Aorta (tissue), 5 donors: Measurements from ENCODE around the gene RGCC. TPM values are rescaled to one million over a fixed set of nuclear protein-coding genes. Genes with fewer than 3 reads are reported as not detected.

Source experiments
- ATAC-seq: fragments of 200-7000 bp; cut with Tn5 transposase; one replicate; pipeline ENCODE4 v1.9.1; 2022; ENCODE audit warnings: moderate library complexity; ENCODE audit not compliant: low FRiP score
- DNase-seq, 2 donors: peaks; one replicate each; pipeline ENCODE4 v3.0.0-alpha.2; 2020
- H3K27ac ChIP-seq, 2 donors: one replicate each; pipeline ENCODE4 v1.5.1; 2013; ENCODE audit warnings: low read length in 2 of 2, mild to moderate bottlenecking in 2 of 2, moderate library complexity in 2 of 2, control low read depth in 1 of 2, inconsistent platforms in 1 of 2, low read depth in 1 of 2
- H3K27me3 ChIP-seq, 2 donors: one replicate each; pipeline ENCODE4 v1.6.1; 2013; ENCODE audit warnings: control low read depth in 1 of 2, low read length in 1 of 2, mild to moderate bottlenecking in 1 of 2, moderate library complexity in 1 of 2; ENCODE audit not compliant: insufficient read depth in 2 of 2, control insufficient read depth in 1 of 2
- H3K36me3 ChIP-seq, 2 donors: one replicate each; pipeline ENCODE4 v1.6.1; 2013; ENCODE audit warnings: control low read depth in 1 of 2, low read length in 1 of 2, mild to moderate bottlenecking in 1 of 2; ENCODE audit not compliant: insufficient read depth in 2 of 2, control insufficient read depth in 1 of 2
- H3K4me1 ChIP-seq, 2 donors: one replicate each; pipeline ENCODE4 v1.6.1; 2013; ENCODE audit warnings: low read length in 2 of 2, control low read depth in 1 of 2, mild to moderate bottlenecking in 1 of 2, moderate library complexity in 1 of 2; ENCODE audit not compliant: insufficient read depth in 2 of 2, control insufficient read depth in 1 of 2
- H3K4me3 ChIP-seq, 2 donors: one replicate each; pipeline ENCODE4 v1.5.1; 2013; ENCODE audit warnings: low read length in 2 of 2, control low read depth in 1 of 2, mild to moderate bottlenecking in 1 of 2
- H3K9me3 ChIP-seq: one replicate; pipeline ENCODE4 v1.6.1; 2013; ENCODE audit warnings: mild to moderate bottlenecking, low read length; ENCODE audit not compliant: control insufficient read depth
- WGBS, 2 donors: extraction: QIAGEN DNeasy Blood & Tissue Kit; methylation state at CpG; one replicate each; pipeline ENCODE4 v1.1.7; 2013; 5-methylcytosine and 5-hydroxymethylcytosine counted together
- intact Hi-C, 2 donors: fragments of 100-400 bp; cut with DNase I; formaldehyde crosslinking; loops; one replicate each; pipeline versions ENCODE4 v1.14.2 to v1.15.0; 2022
- polyA plus RNA-seq, 2 donors: library from polyadenylated mRNA; stranded (reverse); fragments of 200-250 nt; gene quantifications; one replicate each; pipeline ENCODE4 v1.2.3, GENCODE V29; 2013
- total RNA-seq, 2 donors: library from RNA; stranded (reverse); fragmentation: NEBNext Ultra II Directional; extraction: Animal tissue kit (Norgen Biotek cat#: 25700); gene quantifications; one replicate each; pipeline ENCODE4 v1.2.1, GENCODE V29; 2021
- donor health status: healthy with polysubstance abuse.
- donor health status: Bipolar disorder and iron deficiency.
- donor health status: DM: no; HTN: no; CAD: no.
- donor health status: DM: no; HTN: no; CAD: no.
- donor health status: DM: yes; HTN: yes; CAD: no.

Gene RGCC
- total and polyA plus RNA-seq, 4 donors = 10.3 to 66.2 (median 22.7) TPM

DNA sequence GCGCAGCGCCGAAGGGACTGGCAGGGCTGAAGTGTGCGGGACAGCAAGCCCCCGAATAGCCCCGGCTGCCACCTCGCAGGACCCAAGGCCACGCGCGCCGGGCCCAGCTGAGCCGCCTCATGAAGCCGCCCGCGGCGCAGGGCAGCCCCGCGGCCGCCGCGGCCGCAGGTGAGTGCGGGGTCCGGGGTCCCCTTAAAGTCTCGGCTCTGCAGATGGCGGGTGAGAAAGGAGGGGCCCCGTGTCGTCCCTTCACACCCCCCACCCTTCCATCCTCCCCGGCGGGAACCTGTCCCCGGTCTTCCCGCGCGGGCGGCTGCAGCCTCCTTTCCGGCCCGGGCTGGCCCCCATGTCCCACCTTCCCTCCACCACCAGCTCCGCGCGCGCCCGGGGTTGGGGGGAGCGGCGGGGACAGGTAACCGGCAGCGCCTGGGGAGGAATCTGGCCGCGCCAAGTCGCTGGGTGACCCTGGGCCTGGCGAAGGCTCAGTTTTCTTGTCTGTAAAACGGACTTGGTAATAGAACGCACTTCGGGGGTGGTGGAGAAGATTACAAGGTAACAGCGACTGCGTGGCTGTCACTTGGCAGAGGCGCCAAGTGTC lies 338 bp downstream of the RGCC start:
- peak in 1 of 2 donors; percentile 50 for DNase-seq
- H3K4me1 ChIP-seq = peaks cover 0 to 2% of the 10 kb centered on the region in 2 donors
- peak overlapping the region; percentile 32 to 74 for H3K4me3 ChIP-seq
- ATAC-seq = peak; percentile 22
- no peaks in the 10 kb centered on the region for H3K9me3 ChIP-seq
- no peaks in the 10 kb centered on the region for H3K36me3 ChIP-seq
- 1% methylated on average over 37 to 56 of the region's 56 CpGs for WGBS, 2 donors
- intact Hi-C loops = loop anchor here in 1 of 2 donors (5.0 kb wide), 1 partner anchor 195 kb away; no protein-coding TSS in a partner anchor
- H3K27ac ChIP-seq = no peak overlapping the region
- no peaks in the 10 kb centered on the region for H3K27me3 ChIP-seq

DNA sequence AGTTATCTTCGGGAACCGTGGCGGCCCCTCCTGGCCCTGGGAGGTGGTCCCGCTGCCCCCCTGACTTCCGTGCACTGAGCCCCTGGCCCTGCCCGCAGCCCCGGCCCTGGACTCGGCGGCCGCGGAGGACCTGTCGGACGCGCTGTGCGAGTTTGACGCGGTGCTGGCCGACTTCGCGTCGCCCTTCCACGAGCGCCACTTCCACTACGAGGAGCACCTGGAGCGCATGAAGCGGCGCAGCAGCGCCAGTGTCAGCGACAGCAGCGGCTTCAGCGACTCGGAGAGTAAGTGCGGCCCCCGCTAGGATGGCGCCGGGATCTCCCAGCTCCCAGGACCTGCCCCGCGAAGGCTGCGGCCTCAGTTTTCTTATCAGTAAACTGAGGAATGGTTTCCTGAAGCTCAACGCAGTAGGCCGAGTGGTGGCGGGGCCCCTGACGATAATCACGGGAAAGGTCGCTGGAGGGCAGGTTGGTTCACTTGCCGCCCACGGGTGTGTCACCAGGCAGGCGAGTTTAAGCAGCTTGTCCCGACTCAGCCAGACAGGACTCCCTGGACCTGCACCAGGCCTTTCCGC lies 924 bp downstream of the RGCC start:
- DNase-seq = peak; percentile 69 to 84
- H3K4me1 ChIP-seq = peaks cover 0 to 2% of the 10 kb centered on the region in 2 donors
- 0% methylated on average over 50 of the region's 50 CpGs for WGBS, 2 donors
- no peaks in the 10 kb centered on the region for H3K27me3 ChIP-seq
- no peaks in the 10 kb centered on the region for H3K9me3 ChIP-seq
- peak; percentile 66 for ATAC-seq
- no peaks in the 10 kb centered on the region for H3K36me3 ChIP-seq
- intact Hi-C loops = loop anchor here in 1 of 2 donors (5.0 kb wide), 1 partner anchor 194 kb away; no protein-coding TSS in a partner anchor
- H3K27ac ChIP-seq = no peak overlapping the region
- H3K4me3 ChIP-seq = peak overlapping the region; percentile 32 to 74

DNA sequence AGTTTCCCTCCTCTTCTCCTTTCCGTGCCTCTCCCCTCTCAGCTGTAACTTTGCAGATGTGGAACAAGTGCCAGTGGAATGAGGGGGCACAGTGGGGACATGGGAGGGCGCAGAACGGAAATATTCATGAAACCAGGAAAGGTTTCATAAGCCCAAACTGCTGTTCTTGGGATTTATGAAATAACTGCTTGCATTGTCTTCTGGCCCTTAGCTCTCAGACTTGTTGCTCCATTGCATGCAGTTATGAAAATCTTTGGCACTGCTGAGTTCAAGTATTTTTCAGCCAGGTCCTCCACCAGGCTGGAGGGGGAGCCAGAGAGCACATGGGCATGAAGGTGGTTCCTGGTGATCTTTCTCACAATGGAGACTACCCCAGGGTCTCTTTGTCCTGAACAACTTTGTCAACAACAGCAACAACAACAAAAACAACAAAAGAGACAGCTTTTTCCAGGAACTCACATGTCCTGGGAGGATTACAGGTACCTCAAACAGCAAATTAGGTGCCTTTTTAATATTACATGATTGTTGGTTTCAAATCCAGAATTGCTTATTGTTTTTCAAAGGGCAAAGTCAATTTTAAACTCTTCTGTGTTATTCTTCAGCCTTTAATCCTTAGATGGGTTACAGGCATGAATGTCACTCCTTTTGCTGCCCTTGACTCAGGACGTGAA lies 1.5 kb downstream of the RGCC start:
- WGBS, 2 donors = 25 to 27% methylated on average over 4 of the region's 4 CpGs

DNA sequence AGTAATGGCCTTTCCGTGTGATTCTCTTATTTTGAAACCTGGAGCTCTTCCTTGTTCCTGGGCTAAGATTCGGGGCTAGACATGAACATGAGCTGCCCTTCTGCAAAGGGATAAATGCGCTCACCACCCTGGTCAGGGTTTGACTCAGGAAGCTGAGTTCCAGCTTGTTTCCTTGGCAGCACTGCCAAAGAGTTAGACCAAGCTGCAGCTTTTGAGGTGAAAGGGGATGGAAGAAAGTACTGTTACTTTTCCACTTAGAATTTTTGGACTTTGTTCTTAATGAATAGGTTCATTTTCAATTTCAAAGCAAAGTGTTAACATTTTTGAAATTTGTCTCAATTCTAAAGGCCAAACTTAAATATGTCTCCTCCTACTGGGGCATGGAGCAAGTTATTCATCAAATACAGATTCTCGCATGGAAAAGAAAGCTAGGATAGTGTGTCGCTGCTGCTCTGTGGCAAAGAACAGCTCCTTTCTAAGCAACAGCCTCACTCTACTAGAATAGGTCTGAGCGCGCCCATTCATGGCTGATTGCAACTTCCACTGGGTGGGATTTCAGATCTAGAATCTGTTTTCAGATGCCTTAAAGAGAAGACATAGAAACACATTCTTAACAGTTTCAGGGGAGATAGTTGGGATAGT lies 2.2 kb downstream of the RGCC start:
- H3K4me3 ChIP-seq = no peak overlapping the region
- no peak for ATAC-seq
- H3K27me3 ChIP-seq = no peaks in the 10 kb centered on the region
- no peak for DNase-seq
- WGBS, 2 donors = 92 to 95% methylated on average over 7 of the region's 7 CpGs
- no peaks in the 10 kb centered on the region for H3K36me3 ChIP-seq
- H3K9me3 ChIP-seq = no peaks in the 10 kb centered on the region
- H3K4me1 ChIP-seq = peaks cover 0 to 2% of the 10 kb centered on the region in 2 donors
- no peak overlapping the region for H3K27ac ChIP-seq
- intact Hi-C loops = loop anchor here (5.0 to 10.0 kb wide), 2 partner anchors 185 to 193 kb away; no protein-coding TSS in a partner anchor

More for the DNA sequence above, 1.5 kb downstream of the RGCC start:
- Histone ChIP-seq H3K4me3 (peak overlapping the region; percentile 32 to 74), H3K36me3 (no peaks in the 10 kb centered on the region), H3K9me3 (no peaks in the 10 kb centered on the region), H3K4me1 (peaks cover 0 to 2% of the 10 kb centered on the region in 2 donors), H3K27ac (no peak overlapping the region), H3K27me3 (no peaks in the 10 kb centered on the region)
- ATAC-seq = peak; percentile 44
- no peak for DNase-seq
- intact Hi-C loops = loop anchor here in 1 of 2 donors (5.0 kb wide), 1 partner anchor 193 kb away; no protein-coding TSS in a partner anchor

DNA sequence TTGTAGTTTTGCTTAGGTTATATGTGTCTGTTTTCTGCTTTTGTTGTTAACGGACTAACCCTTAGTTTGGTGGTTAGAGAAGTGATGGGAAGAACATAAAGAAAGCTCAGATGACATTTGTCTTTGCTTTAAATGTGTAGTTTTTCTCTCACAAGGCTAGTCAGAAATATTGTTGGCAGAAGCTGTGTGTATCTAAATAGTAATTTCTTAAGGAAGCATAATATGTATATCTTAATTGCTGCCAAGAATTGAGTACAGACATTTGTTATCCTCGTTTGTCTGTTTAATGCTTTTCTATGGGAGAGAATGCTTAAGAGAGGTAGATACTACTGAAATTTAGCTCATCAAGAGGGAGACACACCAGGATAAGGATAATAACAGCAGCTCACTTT lies 2.7 kb downstream of the RGCC start:
- Histone ChIP-seq H3K4me3 (no peak overlapping the region), H3K4me1 (peaks cover 0 to 2% of the 10 kb centered on the region in 2 donors), H3K36me3 (no peaks in the 10 kb centered on the region), H3K27ac (no peak overlapping the region), H3K27me3 (no peaks in the 10 kb centered on the region), H3K9me3 (no peaks in the 10 kb centered on the region)
- ATAC-seq = no peak
- DNase-seq = no peak
- intact Hi-C loops = loop anchor here in 1 of 2 donors (10.0 kb wide), 1 partner anchor 185 kb away; no protein-coding TSS in a partner anchor
- 56 to 75% methylated on average over 2 of the region's 2 CpGs for WGBS, 2 donors

DNA sequence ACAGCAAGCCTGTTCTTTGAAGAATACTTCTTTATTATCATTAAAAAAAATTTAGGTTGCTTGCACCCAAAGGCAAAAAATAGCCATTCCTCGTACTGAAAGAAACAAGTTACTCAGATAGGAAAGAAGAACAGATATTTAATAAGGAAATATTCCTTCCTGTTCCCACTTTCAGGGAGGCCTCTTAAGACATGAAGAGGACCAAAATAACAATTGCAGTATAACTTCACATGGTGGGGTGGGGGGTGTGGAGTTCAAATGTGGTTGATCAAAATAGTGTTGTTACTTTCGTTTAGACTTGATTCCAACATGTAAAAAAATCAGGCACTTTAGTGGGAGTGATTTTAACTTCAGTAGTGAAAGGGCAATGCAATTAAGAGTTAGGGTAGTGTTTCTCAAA lies 3.6 kb downstream of the RGCC start:
- H3K27ac ChIP-seq = no peak overlapping the region
- no peak overlapping the region for H3K4me3 ChIP-seq
- ATAC-seq (no peak), DNase-seq (no peak)
- intact Hi-C loops = loop anchor here in 1 of 2 donors (10.0 kb wide), 1 partner anchor 184 kb away; no protein-coding TSS in a partner anchor
- H3K4me1 ChIP-seq = peaks cover 0 to 5% of the 10 kb centered on the region in 2 donors
- H3K9me3 ChIP-seq = no peaks in the 10 kb centered on the region
- no peaks in the 10 kb centered on the region for H3K36me3 ChIP-seq
- no peaks in the 10 kb centered on the region for H3K27me3 ChIP-seq
- 41 to 45% methylated on average over 2 of the region's 2 CpGs for WGBS, 2 donors

DNA sequence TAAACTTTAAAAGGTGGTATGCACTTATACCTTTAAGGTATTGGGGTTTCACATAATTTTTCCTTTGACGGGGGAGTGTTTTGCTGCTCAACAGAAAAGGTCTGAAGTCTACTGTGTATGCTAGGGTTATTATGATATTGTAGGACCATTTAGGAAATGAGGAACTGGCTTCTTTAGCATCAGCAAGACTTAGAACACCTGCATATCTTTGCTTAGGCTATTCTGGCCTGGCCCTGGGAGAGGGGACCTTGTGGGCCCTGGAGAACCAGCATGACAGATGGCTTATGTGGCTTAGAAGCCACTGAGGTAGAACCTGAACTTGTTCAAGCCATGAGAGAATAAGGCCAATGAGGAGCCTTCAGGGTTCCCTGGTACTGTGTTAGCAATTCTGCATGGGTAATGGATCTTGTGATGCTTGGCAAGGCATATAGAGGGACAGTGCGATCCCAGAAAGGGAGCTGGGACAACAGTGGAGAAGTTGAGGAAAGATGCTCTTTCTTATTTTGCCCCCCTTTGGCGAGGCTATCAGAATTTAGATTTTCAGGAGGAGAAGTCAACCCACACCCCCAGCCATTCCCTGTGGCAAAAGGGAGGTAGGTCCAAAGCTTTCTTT lies 4.3 kb downstream of the RGCC start:
- H3K27ac ChIP-seq = no peak overlapping the region
- H3K9me3 ChIP-seq = no peaks in the 10 kb centered on the region
- intact Hi-C loops = loop anchor here in 1 of 2 donors (10.0 kb wide), 1 partner anchor 183 kb away; no protein-coding TSS in a partner anchor
- DNase-seq = no peak
- H3K36me3 ChIP-seq = no peaks in the 10 kb centered on the region
- ATAC-seq = no peak
- no peak overlapping the region for H3K4me3 ChIP-seq
- H3K27me3 ChIP-seq = no peaks in the 10 kb centered on the region
- WGBS, 2 donors = 94 to 95% methylated on average over 3 of the region's 3 CpGs
- H3K4me1 ChIP-seq = peaks cover 0 to 5% of the 10 kb centered on the region in 2 donors

DNA sequence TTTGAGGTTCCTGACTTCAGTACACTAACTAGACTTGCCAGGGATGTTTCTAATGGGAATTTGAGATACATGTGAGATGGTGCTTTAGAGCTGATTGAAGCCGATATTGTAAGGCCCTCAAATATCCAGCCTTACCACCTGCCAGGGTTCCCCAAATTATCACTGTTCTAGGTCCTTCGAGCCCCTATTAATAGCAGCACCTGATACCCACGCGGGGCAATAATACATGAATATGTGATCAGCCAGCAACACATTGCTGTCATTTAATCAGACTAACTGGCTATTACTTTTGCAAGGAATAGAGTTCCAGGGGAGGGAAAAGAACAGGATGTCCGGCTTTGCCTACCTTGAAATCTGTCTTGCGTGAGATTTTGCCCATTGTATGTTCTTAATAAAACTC lies 5.1 kb downstream of the RGCC start:
- H3K4me3 ChIP-seq = no peak overlapping the region
- no peak for ATAC-seq
- 98% methylated on average over 6 of the region's 6 CpGs for WGBS, 2 donors
- H3K27me3 ChIP-seq = no peaks in the 10 kb centered on the region
- no peaks in the 10 kb centered on the region for H3K36me3 ChIP-seq
- no peaks in the 10 kb centered on the region for H3K9me3 ChIP-seq
- no peak for DNase-seq
- H3K27ac ChIP-seq = no peak overlapping the region
- intact Hi-C loops = loop anchor here in 1 of 2 donors (10.0 kb wide), 1 partner anchor 182 kb away; no protein-coding TSS in a partner anchor
- H3K4me1 ChIP-seq = peaks cover 0 to 5% of the 10 kb centered on the region in 2 donors
